Measurements from ENCODE around the gene PCDHGB5. TPM values are rescaled to one million over a fixed set of nuclear protein-coding genes. Genes with fewer than 3 reads are reported as not detected.

The PCDHGB5 gene
- total RNA-seq, 1 donor from 2014 or later, result 8.3 TPM

DNA sequence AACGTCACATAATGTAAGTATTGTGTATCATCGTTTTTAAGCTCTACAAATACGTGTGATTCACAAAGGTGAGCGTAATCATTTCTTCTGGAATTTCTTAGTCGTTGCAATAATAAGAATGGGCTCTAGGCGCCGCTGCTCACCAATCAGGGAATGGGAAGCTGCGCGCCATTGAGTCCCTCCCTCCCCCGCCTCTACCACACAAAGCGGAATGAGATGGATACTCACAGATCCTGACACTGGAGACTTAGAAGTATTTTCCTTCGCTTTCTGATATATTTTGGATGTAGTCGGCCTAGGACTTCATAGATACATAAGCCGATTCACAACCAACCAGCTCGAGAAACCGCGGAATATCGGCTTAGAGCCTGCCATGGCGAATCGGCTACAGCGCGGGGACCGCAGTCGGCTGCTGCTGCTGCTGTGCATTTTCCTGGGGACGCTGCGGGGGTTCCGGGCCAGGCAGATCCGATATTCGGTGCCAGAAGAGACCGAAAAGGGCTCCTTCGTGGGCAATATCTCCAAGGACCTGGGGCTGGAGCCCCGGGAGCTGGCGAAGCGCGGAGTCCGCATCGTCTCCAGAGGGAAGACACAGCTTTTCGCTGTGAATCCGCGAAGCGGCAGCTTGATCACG is 23.2 kb downstream of the PCDHGB5 start, which contains the start of gene PCDHGA11:
PCDHGA11 (plus strand) TSS at position 197 of the 634 bp plus-strand sequence; CDS start at position 374, 177 bp downstream.

GRCh38 chr5:141430332-141431113 is 32.8 kb downstream of the PCDHGB5 start, which contains the start of gene PCDHGA12:
TSS of gene PCDHGA12 (plus strand) at chr5:141430507. CDS start at chr5:141430760, 253 bp downstream.

Other genes starting within 250 kb of the PCDHGB5 start
- gene PCDHB6, start 247.9 kb upstream of the PCDHGB5 start, total RNA-seq, result not detected in 2 replicates
- 0.05 and 0.07 TPM in 2 replicates for gene PCDHB7, start 225.3 kb upstream of the PCDHGB5 start, total RNA-seq
- gene PCDHB8, start 220.2 kb upstream of the PCDHGB5 start, total RNA-seq, result 0.25 TPM in 1 of 2 replicates, not detected in the other
- under 0.01 and 0.25 TPM in 2 replicates for gene PCDHB16, start 215.6 kb upstream of the PCDHGB5 start, total RNA-seq
- gene PCDHB9, start 210.8 kb upstream of the PCDHGB5 start, total RNA-seq, result 0.15 and 0.27 TPM in 2 replicates
- 0.53 and 0.59 TPM in 2 replicates for gene PCDHB10, start 205.6 kb upstream of the PCDHGB5 start, total RNA-seq
- not detected in 2 replicates for gene PCDHB11, start 198.3 kb upstream of the PCDHGB5 start, total RNA-seq
- 0.05 and 0.13 TPM in 2 replicates for gene PCDHB12, start 189.2 kb upstream of the PCDHGB5 start, total RNA-seq
- gene PCDHB13, start 184.0 kb upstream of the PCDHGB5 start, total RNA-seq, result 0.30 and 0.33 TPM in 2 replicates
- gene PCDHB14, start 174.6 kb upstream of the PCDHGB5 start, total RNA-seq, result 0.20 and 0.30 TPM in 2 replicates
- gene PCDHB15, start 152.6 kb upstream of the PCDHGB5 start, total RNA-seq, result 0.15 and 0.40 TPM in 2 replicates
- 0.15 TPM in 1 of 2 replicates, not detected in the other for gene SLC25A2, start 93.9 kb upstream of the PCDHGB5 start, total RNA-seq
- gene TAF7, start 77.2 kb upstream of the PCDHGB5 start, total RNA-seq, result 44.8 and 50.7 TPM in 2 replicates
- gene PCDHGA1, start 67.4 kb upstream of the PCDHGB5 start, total RNA-seq, result 0.20 and 0.59 TPM in 2 replicates
- 0.73 and 0.79 TPM in 2 replicates for gene PCDHGA2, start 59.2 kb upstream of the PCDHGB5 start, total RNA-seq
- 0.13 and 0.49 TPM in 2 replicates for gene PCDHGA3, start 54.1 kb upstream of the PCDHGB5 start, total RNA-seq
- 0.44 and 0.60 TPM in 2 replicates for gene PCDHGB1, start 47.8 kb upstream of the PCDHGB5 start, total RNA-seq
- 2.8 and 3.9 TPM in 2 replicates for gene PCDHGA4, start 42.9 kb upstream of the PCDHGB5 start, total RNA-seq
- 2.9 and 3.3 TPM in 2 replicates for gene PCDHGB2, start 38.0 kb upstream of the PCDHGB5 start, total RNA-seq
- gene PCDHGA5, start 33.8 kb upstream of the PCDHGB5 start, total RNA-seq, result 0.53 and 0.79 TPM in 2 replicates
- gene PCDHGB3, start 27.7 kb upstream of the PCDHGB5 start, total RNA-seq, result 0.67 and 1.4 TPM in 2 replicates
- gene PCDHGA6, start 24.1 kb upstream of the PCDHGB5 start, total RNA-seq, result 0.73 and 1.2 TPM in 2 replicates
- gene PCDHGA7, start 15.2 kb upstream of the PCDHGB5 start, total RNA-seq, result 0.80 and 1.1 TPM in 2 replicates
- 3.3 and 4.2 TPM in 2 replicates for gene PCDHGB4, start 10.2 kb upstream of the PCDHGB5 start, total RNA-seq
- 0.15 and 0.33 TPM in 2 replicates for gene PCDHGA8, start 5.3 kb upstream of the PCDHGB5 start, total RNA-seq
- gene PCDHGA9, start 4.8 kb downstream of the PCDHGB5 start, total RNA-seq, result 1.2 and 1.8 TPM in 2 replicates
- gene PCDHGB6, start 10.1 kb downstream of the PCDHGB5 start, total RNA-seq, result 0.73 and 1.2 TPM in 2 replicates
- 1.7 and 2.6 TPM in 2 replicates for gene PCDHGA10, start 15.0 kb downstream of the PCDHGB5 start, total RNA-seq
- gene PCDHGB7, start 19.7 kb downstream of the PCDHGB5 start, total RNA-seq, result 3.1 and 5.3 TPM in 2 replicates
- gene PCDHGA11, start 23.1 kb downstream of the PCDHGB5 start, total RNA-seq, result 4.4 and 4.6 TPM in 2 replicates
- gene PCDHGA12, start 32.6 kb downstream of the PCDHGB5 start, total RNA-seq, result 4.7 and 5.9 TPM in 2 replicates
- gene PCDHGC3, start 78.0 kb downstream of the PCDHGB5 start, total RNA-seq, result 18.0 and 18.2 TPM in 2 replicates
- gene PCDHGC4, start 87.1 kb downstream of the PCDHGB5 start, total RNA-seq, result 0.20 and 0.44 TPM in 2 replicates
- 0.15 and 0.20 TPM in 2 replicates for gene PCDHGC5, start 91.1 kb downstream of the PCDHGB5 start, total RNA-seq
- gene DIAPH1, start 221.1 kb downstream of the PCDHGB5 start, total RNA-seq, result 79.6 and 79.9 TPM in 2 replicates
- 36.8 and 38.3 TPM in 2 replicates for gene HDAC3, start 238.9 kb downstream of the PCDHGB5 start, total RNA-seq
- gene RELL2, start 239.1 kb downstream of the PCDHGB5 start, total RNA-seq, result 5.3 and 5.7 TPM in 2 replicates